OCI-LY1 (cell line): ENCODE data around the gene DIDO1.

Source experiments
- CTCF ChIP-seq: fragments of 200-600 bp; sonication (generic), shearing (Covaris generic); IDR thresholded peaks from 2 replicates; pipeline ENCODE4 v1.5.1; 2017; ENCODE audit warnings: mild to moderate bottlenecking, antibody characterized with exemption, low read length, moderate library complexity, mixed read lengths
- EZH2 ChIP-seq: fragments of 200-600 bp; sonication (generic), shearing (Covaris generic); IDR thresholded peaks from 2 replicates; pipeline ENCODE4 v1.8.0; 2017; ENCODE audit warnings: borderline replicate concordance, mixed run types, mild to moderate bottlenecking, antibody characterized with exemption, low read length, moderate library complexity, mixed read lengths

DNA sequence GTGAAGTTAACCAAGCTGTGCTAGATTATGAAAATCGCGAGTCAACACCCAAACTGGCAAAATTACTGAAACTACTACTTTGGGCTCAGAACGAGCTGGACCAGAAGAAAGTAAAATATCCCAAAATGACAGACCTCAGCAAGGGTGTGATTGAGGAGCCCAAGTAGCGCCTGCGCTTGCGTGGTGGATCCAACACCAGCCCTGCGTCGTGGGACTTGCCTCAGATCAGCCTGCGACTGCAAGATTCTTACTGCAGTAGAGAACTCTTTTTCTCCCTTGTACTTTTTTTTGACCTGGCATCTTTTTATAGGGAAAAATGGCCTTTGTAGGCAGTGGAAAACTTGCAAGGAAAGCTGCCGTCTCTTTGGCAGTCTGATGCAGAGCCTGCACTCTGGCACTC is 18.4 kb upstream of the DIDO1 start:
- no peak for TF ChIP-seq CTCF
- no peak for TF ChIP-seq EZH2
